Memory B cell (primary cell): ENCODE results near the gene ZDHHC11B.
"Not testable (repeated sequence)": the region's sequence is repeated elsewhere in the genome, so short reads cannot be mapped to it uniquely, and the experiment has no call there.

Source experiments
- ATAC-seq: fragments of 150-1000 bp; cut with Tn5 transposase; 2 replicates; pipeline ENCODE4 v1.10.0; 2021; ENCODE audit warnings: low read depth, mild to moderate bottlenecking, moderate library complexity
- DNase-seq, 2 donors: peaks; one replicate each; pipeline ENCODE4 v3.0.0; 2022; ENCODE audit warnings: low spot score in 2 of 2
- H3K27ac Mint-ChIP-seq: one replicate; pipeline ENCODE4 v1.8.0; 2022; ENCODE audit warnings: mild to moderate bottlenecking, moderate library complexity, mixed read lengths
- H3K27me3 Mint-ChIP-seq: one replicate; pipeline ENCODE4 v1.8.0; 2022; ENCODE audit warnings: mixed read lengths
- H3K36me3 Mint-ChIP-seq: one replicate; pipeline ENCODE4 v1.8.0; 2022; ENCODE audit warnings: mild to moderate bottlenecking, mixed read lengths
- H3K4me1 Mint-ChIP-seq: one replicate; pipeline ENCODE4 v1.8.0; 2022; ENCODE audit warnings: mixed read lengths
- H3K4me3 Mint-ChIP-seq: one replicate; pipeline ENCODE4 v1.8.0; 2022; ENCODE audit warnings: mild to moderate bottlenecking, moderate library complexity, mixed read lengths
- H3K9me3 Mint-ChIP-seq: one replicate; pipeline ENCODE4 v1.8.0; 2022; ENCODE audit warnings: mixed read lengths

ZDHHC11B gene

DNA sequence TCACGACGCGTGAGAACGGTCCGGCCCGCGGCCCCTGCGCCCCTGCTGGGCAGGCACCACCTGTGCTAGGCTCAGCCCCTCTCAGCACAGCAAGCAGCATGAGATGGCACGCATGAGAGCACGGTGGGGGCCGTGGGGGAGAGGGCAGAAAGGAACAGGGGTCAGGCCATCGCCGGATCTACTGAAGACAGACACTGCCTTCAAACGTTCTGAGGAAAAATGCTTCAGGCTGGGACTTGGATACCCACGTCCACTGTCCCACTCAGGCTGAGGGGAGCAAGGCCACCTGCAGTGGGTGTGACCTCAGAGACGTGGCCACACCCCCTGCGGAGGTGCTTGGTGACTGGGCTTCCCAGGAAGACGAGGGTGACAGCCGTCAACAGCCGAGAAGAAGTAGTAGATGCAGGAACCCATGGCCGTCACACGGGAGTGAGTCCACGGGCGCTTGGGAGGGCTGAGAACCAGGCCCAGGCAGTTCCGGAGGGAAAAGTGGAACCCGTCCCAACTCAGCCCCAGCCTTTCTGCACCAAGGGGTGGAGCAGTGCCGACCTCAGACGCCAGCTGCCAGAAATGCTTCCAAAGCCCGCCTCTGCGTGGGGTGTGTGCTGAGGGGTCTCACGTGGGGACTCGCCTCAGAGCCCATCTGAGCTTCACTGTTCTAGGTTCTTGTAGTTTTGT is 104.3 kb downstream of the ZDHHC11B start:
- not testable (repeated sequence) for DNase-seq, H3K9me3 Mint-ChIP-seq, H3K27ac Mint-ChIP-seq, H3K36me3 Mint-ChIP-seq, H3K4me1 Mint-ChIP-seq, H3K4me3 Mint-ChIP-seq, ATAC-seq, H3K27me3 Mint-ChIP-seq

- not testable (repeated sequence) for ATAC-seq, DNase-seq, H3K9me3 Mint-ChIP-seq, H3K27me3 Mint-ChIP-seq, H3K36me3 Mint-ChIP-seq, H3K4me3 Mint-ChIP-seq, H3K27ac Mint-ChIP-seq, H3K4me1 Mint-ChIP-seq
Measured at GRCh38 chr5:679166-679895, 105.2 kb downstream of the ZDHHC11B start.

- H3K27me3 Mint-ChIP-seq, H3K4me3 Mint-ChIP-seq, H3K36me3 Mint-ChIP-seq, H3K4me1 Mint-ChIP-seq, H3K27ac Mint-ChIP-seq, H3K9me3 Mint-ChIP-seq, DNase-seq, ATAC-seq: not testable (repeated sequence)
Measured at GRCh38 chr5:678521-678920, 106.0 kb downstream of the ZDHHC11B start.

- DNase-seq: no peak
- Mint-ChIP-seq H3K27me3 (peaks cover 8% of the 10 kb centered on the region), H3K36me3 (no peaks in the 10 kb centered on the region), H3K4me3 (no peak overlapping the region), H3K9me3 (no peaks in the 10 kb centered on the region), H3K27ac (no peak overlapping the region), H3K4me1 (peaks cover 9% of the 10 kb centered on the region)
- no peak for ATAC-seq
Measured at GRCh38 chr5:677131-678101, 107.1 kb downstream of the ZDHHC11B start.

- Mint-ChIP-seq H3K27me3 (peaks cover 11% of the 10 kb centered on the region), H3K36me3 (no peaks in the 10 kb centered on the region), H3K27ac (no peak overlapping the region), H3K4me1 (peaks cover 13% of the 10 kb centered on the region), H3K4me3 (no peak overlapping the region), H3K9me3 (no peaks in the 10 kb centered on the region)
- no peak for ATAC-seq
- DNase-seq: no peak
Measured at GRCh38 chr5:676699-677076, 107.8 kb downstream of the ZDHHC11B start.

DNA sequence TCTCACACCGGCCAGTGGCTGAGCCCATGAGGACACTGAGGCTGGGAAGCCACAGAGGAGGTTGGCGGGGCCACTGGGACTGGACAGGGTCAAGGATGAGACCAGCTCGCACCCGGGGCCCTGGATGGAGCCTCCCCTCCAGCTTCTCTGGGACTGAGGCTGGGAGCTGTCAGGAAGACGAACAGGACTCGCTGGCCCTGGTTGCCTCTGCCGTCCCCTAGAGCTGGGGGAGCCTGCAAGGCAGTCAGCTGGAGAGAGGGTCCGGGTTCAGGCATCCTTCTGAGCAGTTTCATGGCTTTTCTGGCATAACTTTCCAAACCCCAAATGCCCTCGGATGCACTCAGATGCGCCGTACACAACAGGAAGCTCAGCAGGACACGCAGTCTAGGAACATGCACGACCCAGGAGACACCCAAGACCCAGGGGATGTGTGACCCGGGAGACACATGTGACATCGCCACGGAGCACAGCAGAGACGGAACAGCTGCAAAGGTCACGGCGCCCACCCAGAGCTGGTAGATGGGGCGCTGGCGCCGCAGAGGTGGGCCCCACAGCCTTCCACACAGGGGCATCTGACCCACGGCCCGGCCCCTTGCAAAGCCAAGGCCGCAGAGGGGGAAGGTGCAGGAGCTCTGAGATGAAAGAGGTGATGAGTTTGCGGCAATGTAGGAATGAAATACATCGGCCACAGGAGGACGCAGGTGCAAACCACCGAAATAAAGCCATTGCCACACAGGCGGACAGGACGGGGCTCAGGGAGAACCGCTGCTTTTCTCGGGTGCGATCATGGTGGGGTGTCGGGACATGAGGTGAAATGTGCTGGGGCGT is 108.4 kb downstream of the ZDHHC11B start:
- peaks cover 9% of the 10 kb centered on the region for H3K27me3 Mint-ChIP-seq
- no peaks in the 10 kb centered on the region for H3K9me3 Mint-ChIP-seq
- no peak overlapping the region for H3K4me3 Mint-ChIP-seq
- no peak overlapping the region for H3K27ac Mint-ChIP-seq
- peaks cover 13% of the 10 kb centered on the region for H3K4me1 Mint-ChIP-seq
- DNase-seq (peak in 1 of 2 donors; percentile 10), ATAC-seq (no peak)
- H3K36me3 Mint-ChIP-seq: no peaks in the 10 kb centered on the region

DNA sequence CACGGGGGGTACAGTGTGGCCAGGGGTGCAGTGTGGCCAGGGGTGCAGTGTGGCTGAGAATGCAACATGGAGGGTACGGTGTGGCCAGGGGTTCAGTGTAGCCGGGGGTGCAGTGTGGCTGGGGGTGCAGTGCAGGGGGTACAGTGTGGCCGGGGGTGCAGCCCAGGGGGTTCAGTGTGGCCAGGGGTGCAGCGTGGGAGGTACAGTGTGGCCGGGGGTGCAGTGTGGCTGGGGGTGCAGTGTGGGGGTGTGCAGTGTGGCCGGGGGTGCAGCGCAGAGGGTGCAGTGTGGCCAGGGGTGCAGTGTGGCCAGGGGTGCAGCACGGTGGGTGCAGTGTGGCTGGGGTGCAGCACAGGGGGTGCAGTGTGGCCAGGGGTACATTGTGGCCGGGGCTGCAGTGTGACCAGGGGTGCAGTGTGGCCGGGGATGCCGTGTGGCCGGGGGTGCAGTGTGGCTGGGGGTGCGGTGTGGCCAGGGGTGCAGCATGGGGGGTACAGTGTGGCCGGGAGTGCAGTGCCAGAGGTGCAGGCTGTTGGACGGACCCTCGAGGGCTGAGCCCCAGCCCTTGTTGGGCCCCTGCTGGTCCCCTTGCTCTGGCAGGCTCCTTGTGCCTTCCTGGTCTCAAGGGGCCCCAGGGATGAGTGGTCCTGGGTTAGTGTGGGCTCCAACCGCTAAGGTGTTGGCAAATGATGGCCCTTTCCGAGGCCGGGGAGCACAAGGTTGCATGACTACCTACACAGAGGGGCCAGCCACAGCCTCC is 109.2 kb downstream of the ZDHHC11B start:
- no peak overlapping the region for H3K27ac Mint-ChIP-seq
- H3K4me1 Mint-ChIP-seq: peaks cover 13% of the 10 kb centered on the region
- H3K9me3 Mint-ChIP-seq: no peaks in the 10 kb centered on the region
- ATAC-seq (no peak), DNase-seq (no peak)
- peaks cover 9% of the 10 kb centered on the region for H3K27me3 Mint-ChIP-seq
- H3K36me3 Mint-ChIP-seq: no peaks in the 10 kb centered on the region
- no peak overlapping the region for H3K4me3 Mint-ChIP-seq

GRCh38 chr5:674630-675011 is 109.9 kb downstream of the ZDHHC11B start:
- Mint-ChIP-seq H3K4me1 (peaks cover 13% of the 10 kb centered on the region), H3K4me3 (no peak overlapping the region), H3K36me3 (no peaks in the 10 kb centered on the region), H3K9me3 (no peaks in the 10 kb centered on the region), H3K27ac (no peak overlapping the region), H3K27me3 (peaks cover 9% of the 10 kb centered on the region)
- DNase-seq (no peak), ATAC-seq (no peak)

GRCh38 chr5:673831-674629 is 110.5 kb downstream of the ZDHHC11B start:
- H3K9me3 Mint-ChIP-seq: no peaks in the 10 kb centered on the region
- H3K36me3 Mint-ChIP-seq: no peaks in the 10 kb centered on the region
- DNase-seq: no peak
- H3K4me1 Mint-ChIP-seq: peaks cover 13% of the 10 kb centered on the region
- peak overlapping the region; percentile 95 for H3K27ac Mint-ChIP-seq
- H3K27me3 Mint-ChIP-seq: peaks cover 9% of the 10 kb centered on the region
- ATAC-seq: no peak
- H3K4me3 Mint-ChIP-seq: no peak overlapping the region

DNA sequence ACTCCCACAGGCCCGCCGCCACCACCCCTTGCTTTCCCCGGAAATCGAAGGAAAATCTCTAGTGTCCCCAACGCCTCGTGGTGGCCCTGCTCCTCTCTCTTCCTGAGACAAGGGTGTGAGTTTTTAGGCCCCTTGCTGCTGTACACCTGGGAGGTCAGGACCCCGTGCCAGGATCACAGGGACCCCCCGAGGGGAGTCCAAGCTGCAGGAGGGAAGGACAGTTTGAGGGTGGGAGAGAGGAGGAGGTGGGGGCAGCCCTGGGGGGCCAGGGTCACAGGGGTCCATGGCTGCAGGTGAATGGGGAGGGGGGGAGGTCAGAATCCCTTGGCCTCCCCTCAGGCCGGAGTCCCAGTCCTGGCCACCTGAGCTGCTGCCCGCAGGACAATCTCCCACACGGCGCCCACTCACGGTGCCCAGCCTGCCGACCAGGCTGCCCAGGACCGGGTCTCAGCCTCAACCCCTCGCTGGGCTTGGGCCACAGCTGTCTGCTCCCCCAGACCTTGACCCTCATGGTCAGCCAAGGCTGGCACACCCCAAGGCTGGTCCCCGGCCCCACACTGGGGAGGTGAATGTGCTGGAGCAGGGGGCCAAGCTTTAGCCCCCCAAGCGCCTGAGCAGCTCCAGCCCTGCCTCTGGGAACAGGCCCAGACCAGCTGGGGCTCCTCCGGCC is 111.2 kb downstream of the ZDHHC11B start:
- Mint-ChIP-seq H3K9me3 (no peaks in the 10 kb centered on the region), H3K27ac (peak overlapping the region; percentile 95), H3K4me3 (peak overlapping the region; percentile 52), H3K4me1 (peaks cover 13% of the 10 kb centered on the region), H3K27me3 (peaks cover 9% of the 10 kb centered on the region), H3K36me3 (no peaks in the 10 kb centered on the region)
- DNase-seq (no peak), ATAC-seq (no peak)

DNA sequence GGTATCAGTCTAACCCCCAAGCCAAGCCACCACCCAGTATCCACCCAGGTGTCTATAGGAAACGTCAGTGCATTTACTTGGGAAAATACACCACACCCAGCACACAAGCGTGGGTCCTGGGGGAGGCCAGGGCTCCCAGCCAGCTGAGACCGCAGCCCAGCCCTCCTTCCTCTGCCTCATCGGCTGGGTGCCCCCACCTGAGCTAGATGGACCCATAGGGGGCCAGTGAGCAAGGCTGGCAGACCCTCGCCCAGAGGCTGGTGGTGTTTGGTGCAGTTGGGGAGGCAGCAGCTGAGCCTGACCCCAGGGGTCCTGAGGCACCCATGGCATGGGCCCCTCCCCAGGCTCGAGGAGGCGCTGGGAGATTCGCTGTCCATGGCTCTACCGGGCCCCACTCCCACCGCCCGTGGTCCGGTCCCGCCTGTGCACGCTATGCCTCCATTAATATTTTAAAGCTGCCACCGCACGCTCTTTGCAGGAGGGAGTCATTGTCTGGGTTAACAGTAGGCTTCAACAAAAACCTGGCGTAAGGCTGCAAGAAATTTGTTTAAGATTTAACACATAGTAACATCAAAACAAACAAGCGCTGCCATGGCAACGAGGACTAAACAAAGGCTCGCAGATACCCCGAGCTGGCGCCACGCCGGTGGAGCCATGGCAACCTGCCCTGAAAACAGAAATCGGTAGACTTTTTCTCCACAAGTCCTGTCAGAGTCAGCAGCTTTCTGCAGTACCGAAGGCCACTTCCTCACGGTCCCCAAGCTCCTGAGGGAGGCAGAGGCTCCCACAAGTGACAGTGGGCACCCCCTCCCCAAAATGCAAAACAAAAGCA is 112.0 kb downstream of the ZDHHC11B start:
- Mint-ChIP-seq H3K36me3 (peaks cover 2% of the 10 kb centered on the region), H3K4me3 (peak overlapping the region; percentile 52)

More for the DNA sequence above, 112.0 kb downstream of the ZDHHC11B start:
- Mint-ChIP-seq H3K9me3 (no peaks in the 10 kb centered on the region), H3K27me3 (peaks cover 9% of the 10 kb centered on the region), H3K27ac (peak overlapping the region; percentile 95), H3K4me1 (peaks cover 13% of the 10 kb centered on the region)
- ATAC-seq (peak; percentile 76), DNase-seq (peak in 1 of 2 donors; percentile 71)
